Left ventricle myocardium inferior (tissue), 1 donor: Measurements from ENCODE around the gene CNTNAP2. TPM values are rescaled to one million over a fixed set of nuclear protein-coding genes. Genes with fewer than 3 reads are reported as not detected.

Experiments
- DNase-seq: peaks from one replicate; pipeline ENCODE4 v3.0.0-alpha.2; 2020
- H3K27ac ChIP-seq: fragments of 200-600 bp; replicated peaks from 2 replicates; pipeline ENCODE4 v1.8.0; 2021
- H3K27me3 ChIP-seq: fragments of 200-600 bp; 2 replicates; pipeline ENCODE4 v1.8.0; 2021; ENCODE audit warnings: low read depth
- H3K36me3 ChIP-seq: fragments of 200-600 bp; 2 replicates; pipeline ENCODE4 v1.8.0; 2021
- H3K4me1 ChIP-seq: fragments of 200-600 bp; 2 replicates; pipeline ENCODE4 v1.8.0; 2021
- H3K4me3 ChIP-seq: fragments of 200-600 bp; 2 replicates; pipeline ENCODE4 v1.8.0; 2021; ENCODE audit warnings: mild to moderate bottlenecking, moderate library complexity
- H3K9me3 ChIP-seq: fragments of 200-600 bp; replicated peaks from 2 replicates; pipeline ENCODE4 v1.8.0; 2021
- CTCF ChIP-seq: fragments of 200-600 bp; IDR thresholded peaks from 2 replicates; pipeline ENCODE4 v1.8.0; 2021; ENCODE audit warnings: antibody characterized with exemption, mild to moderate bottlenecking, borderline replicate concordance
- intact Hi-C: fragments of 100-400 bp; cut with micrococcal nuclease; formaldehyde crosslinking; loops from one replicate; pipeline ENCODE4 v1.11.0; 2022
- long read RNA-seq: library from polyadenylated mRNA; unstranded; transcript quantifications from one replicate; pipeline ENCODE4 v2.0.0, GENCODE V29; 2021
- total RNA-seq: library from RNA; stranded (reverse); fragmentation: NEBNext Ultra II Directional; extraction: Animal tissue kit (Norgen Biotek cat#: 25700); gene quantifications from one replicate; pipeline ENCODE4 v1.2.1, GENCODE V29; 2021
- donor health status: DM: no; HTN: yes; CAD: no; lungs with severe emphysema.

The CNTNAP2 gene
- total RNA-seq = 0.99 TPM
- long read RNA-seq = 0 reads

- Histone ChIP-seq H3K36me3 (no peaks in the 10 kb centered on the region), H3K4me3 (peak within 1 kb of the TSS; percentile 65), H3K4me1 (peaks cover 17% of the 10 kb centered on the region), H3K9me3 (no peaks in the 10 kb centered on the region), H3K27me3 (peaks cover 60% of the 10 kb centered on the region), H3K27ac (no peak within 1 kb of the TSS)
- peak; percentile 19 for DNase-seq
- TF ChIP-seq CTCF = no peak
- intact Hi-C loops = no loop called here
Observed at GRCh38 chr7:146116521-146117222, at the start of gene CNTNAP2. Gene CNTNAP2 (plus strand): TSS chr7:146116801. CDS start chr7:146116877, 76 bp downstream.

- no peak overlapping the region for H3K4me3 ChIP-seq
- peak; percentile 35 for TF ChIP-seq CTCF
- no peak overlapping the region for H3K27ac ChIP-seq
- H3K4me1 ChIP-seq = peaks cover 4% of the 10 kb centered on the region
- H3K36me3 ChIP-seq = no peaks in the 10 kb centered on the region
- no peaks in the 10 kb centered on the region for H3K9me3 ChIP-seq
- intact Hi-C loops = no loop called here
- H3K27me3 ChIP-seq = no peaks in the 10 kb centered on the region
- DNase-seq = no peak
Observed at GRCh38 chr7:146067880-146068279, 48.7 kb upstream of the CNTNAP2 start.

- H3K27ac ChIP-seq = no peak overlapping the region
- H3K36me3 ChIP-seq = no peaks in the 10 kb centered on the region
- H3K9me3 ChIP-seq = no peaks in the 10 kb centered on the region
- H3K27me3 ChIP-seq = no peaks in the 10 kb centered on the region
- no peak for TF ChIP-seq CTCF
- intact Hi-C loops = no loop called here
- H3K4me3 ChIP-seq = no peak overlapping the region
- H3K4me1 ChIP-seq = no peaks in the 10 kb centered on the region
- DNase-seq = no peak
Observed at GRCh38 chr7:146074195-146074765, 42.3 kb upstream of the CNTNAP2 start.

GRCh38 chr7:146076344-146076743 is 40.3 kb upstream of the CNTNAP2 start:
- DNase-seq = no peak
- no peak overlapping the region for H3K4me3 ChIP-seq
- no peak for TF ChIP-seq CTCF
- no peaks in the 10 kb centered on the region for H3K36me3 ChIP-seq
- no peaks in the 10 kb centered on the region for H3K9me3 ChIP-seq
- no peak overlapping the region for H3K27ac ChIP-seq
- intact Hi-C loops = no loop called here
- no peaks in the 10 kb centered on the region for H3K4me1 ChIP-seq
- H3K27me3 ChIP-seq = no peaks in the 10 kb centered on the region

- no peak for TF ChIP-seq CTCF
- H3K27me3 ChIP-seq = no peaks in the 10 kb centered on the region
- no peak for DNase-seq
- H3K9me3 ChIP-seq = no peaks in the 10 kb centered on the region
- no peak overlapping the region for H3K27ac ChIP-seq
- intact Hi-C loops = no loop called here
- no peak overlapping the region for H3K4me3 ChIP-seq
- H3K4me1 ChIP-seq = no peaks in the 10 kb centered on the region
- no peaks in the 10 kb centered on the region for H3K36me3 ChIP-seq
Observed at GRCh38 chr7:146084086-146084485, 32.5 kb upstream of the CNTNAP2 start.
